GM12801 (cell line): ENCODE results near the gene CACNA1A.

Experiments
- TF ChIP-seq, protein P1 (sequence below): IDR thresholded peaks from one replicate; pipeline ENCODE4 v1.5.1; 2011; ENCODE audit warnings: control low read depth; ENCODE audit not compliant: insufficient read length; ENCODE audit errors: extremely low read depth

CACNA1A gene

DNA sequence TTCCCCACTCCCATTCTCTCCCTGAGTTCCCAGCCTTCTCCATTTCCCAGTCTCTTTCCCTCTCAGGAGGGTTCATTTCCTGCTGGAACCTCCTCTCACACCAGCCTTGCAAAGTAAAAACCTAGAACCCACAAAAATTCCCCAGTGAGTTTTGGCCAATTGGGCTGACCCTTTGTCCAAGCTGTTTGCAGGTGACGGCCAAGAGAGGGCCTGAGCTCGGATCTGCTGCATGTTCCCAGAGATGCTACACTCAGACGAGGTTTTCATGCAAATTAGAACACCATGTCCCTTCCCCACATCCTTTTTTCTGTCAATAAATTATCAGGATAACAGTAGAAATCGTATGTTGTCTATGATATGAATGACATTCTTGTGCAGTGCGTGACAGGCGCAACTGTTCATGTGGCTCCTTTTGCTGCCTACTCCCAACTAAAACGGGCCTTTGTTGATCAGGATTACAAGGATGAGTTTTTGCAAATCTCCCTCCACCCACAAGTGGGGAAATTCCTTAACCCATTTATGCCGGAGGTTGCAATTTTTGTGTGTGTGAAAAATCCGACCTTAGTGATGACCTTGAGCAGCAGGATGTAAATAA lies 149.5 kb downstream of the CACNA1A start:
- TF ChIP-seq, protein P1, sequence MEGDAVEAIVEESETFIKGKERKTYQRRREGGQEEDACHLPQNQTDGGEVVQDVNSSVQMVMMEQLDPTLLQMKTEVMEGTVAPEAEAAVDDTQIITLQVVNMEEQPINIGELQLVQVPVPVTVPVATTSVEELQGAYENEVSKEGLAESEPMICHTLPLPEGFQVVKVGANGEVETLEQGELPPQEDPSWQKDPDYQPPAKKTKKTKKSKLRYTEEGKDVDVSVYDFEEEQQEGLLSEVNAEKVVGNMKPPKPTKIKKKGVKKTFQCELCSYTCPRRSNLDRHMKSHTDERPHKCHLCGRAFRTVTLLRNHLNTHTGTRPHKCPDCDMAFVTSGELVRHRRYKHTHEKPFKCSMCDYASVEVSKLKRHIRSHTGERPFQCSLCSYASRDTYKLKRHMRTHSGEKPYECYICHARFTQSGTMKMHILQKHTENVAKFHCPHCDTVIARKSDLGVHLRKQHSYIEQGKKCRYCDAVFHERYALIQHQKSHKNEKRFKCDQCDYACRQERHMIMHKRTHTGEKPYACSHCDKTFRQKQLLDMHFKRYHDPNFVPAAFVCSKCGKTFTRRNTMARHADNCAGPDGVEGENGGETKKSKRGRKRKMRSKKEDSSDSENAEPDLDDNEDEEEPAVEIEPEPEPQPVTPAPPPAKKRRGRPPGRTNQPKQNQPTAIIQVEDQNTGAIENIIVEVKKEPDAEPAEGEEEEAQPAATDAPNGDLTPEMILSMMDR = no peak

GRCh38 chr19:13356185-13356584 lies 150.1 kb downstream of the CACNA1A start:
- TF ChIP-seq, protein P1 = no peak

DNA sequence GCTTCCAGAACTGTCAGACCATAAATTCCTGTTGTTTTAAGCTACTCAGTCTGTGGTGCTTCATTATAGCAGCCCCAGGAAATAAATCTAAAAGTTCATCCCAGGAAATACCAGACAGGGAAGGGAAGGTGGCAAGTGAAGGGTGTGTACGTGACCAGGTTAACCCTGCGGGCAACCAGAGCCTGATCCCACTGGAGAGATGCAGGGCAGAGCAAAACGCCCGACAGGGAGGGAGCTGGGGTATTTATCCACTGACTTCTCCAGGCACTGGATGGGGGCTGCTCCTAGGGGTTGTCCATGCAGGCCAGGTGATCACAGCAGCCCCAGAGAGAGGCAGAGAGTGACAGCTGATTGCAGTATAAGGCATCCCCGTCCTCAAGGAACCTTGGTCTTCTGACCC lies 150.9 kb downstream of the CACNA1A start:
- TF ChIP-seq, protein P1 = no peak

DNA sequence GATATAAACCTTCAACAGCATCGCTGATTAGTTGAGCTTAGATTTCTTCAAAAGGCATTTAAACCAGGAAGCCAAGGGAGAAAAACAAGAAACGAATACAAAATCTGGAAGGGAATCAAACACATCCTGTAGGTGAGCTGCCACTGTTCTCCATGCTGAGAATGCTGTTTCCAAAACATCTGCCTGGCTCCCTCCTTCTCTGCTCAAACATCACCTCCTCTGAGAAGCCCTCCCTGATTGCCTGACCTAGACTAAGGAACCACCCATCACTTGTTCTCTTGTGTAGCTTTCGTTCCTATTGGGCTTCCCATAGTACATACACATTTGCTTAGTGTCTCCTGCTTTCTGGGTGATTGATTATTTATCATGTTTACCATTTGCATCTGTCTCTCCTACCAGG lies 152.7 kb downstream of the CACNA1A start:
- TF ChIP-seq, protein P1 = no peak

- TF ChIP-seq, protein P1 = no peak
These were observed 155.5 kb downstream of the CACNA1A start for GRCh38 chr19:13350759-13351158.

- TF ChIP-seq, protein P1 = no peak
These were observed 156.2 kb downstream of the CACNA1A start for GRCh38 chr19:13350072-13350471.

GRCh38 chr19:13347367-13347766 lies 158.9 kb downstream of the CACNA1A start:
- TF ChIP-seq, protein P1 = no peak
